Heart left ventricle (tissue), 16 donors: Measurements from ENCODE around the gene COA5. TPM values are rescaled to one million over a fixed set of nuclear protein-coding genes. Genes with fewer than 3 reads are reported as not detected.
A peak's percentile ranks its signal among the peaks of the same experiment; 100 is the strongest.
"Not testable (repeated sequence)": the region's sequence is repeated elsewhere in the genome, so short reads cannot be mapped to it uniquely, and the experiment has no call there.

ENCODE experiments used
- ATAC-seq, 4 donors: fragments of 200-7000 bp; cut with Tn5 transposase; one replicate each; pipeline ENCODE4 v1.9.1; 2020 to 2022; ENCODE audit warnings: moderate library complexity in 4 of 4, mild to moderate bottlenecking in 3 of 4, moderate number of reproducible peaks in 1 of 4
- DNase-seq, 5 donors: peaks; one replicate each; pipeline ENCODE4 v3.0.0-alpha.2; 2020
- H3K27ac ChIP-seq, 12 donors: fragments of 200-600 bp; sonication (generic) in 4 of 12; one replicate each; pipeline versions ENCODE4 v1.5.0 to v1.8.0; 2016 to 2022; ENCODE audit warnings: mild to moderate bottlenecking in 2 of 12
- H3K27me3 ChIP-seq, 9 donors: fragments of 200-600 bp; sonication (generic) in 2 of 9; one replicate each; pipeline versions ENCODE4 v1.5.1 to v1.8.0; 2016 to 2022; ENCODE audit warnings: mild to moderate bottlenecking in 3 of 9
- H3K36me3 ChIP-seq, 9 donors: fragments of 200-600 bp; sonication (generic) in 2 of 9; one replicate each; pipeline versions ENCODE4 v1.5.0 to v1.8.0; 2018 to 2022; ENCODE audit warnings: mild to moderate bottlenecking in 2 of 9
- H3K4me1 ChIP-seq, 12 donors: fragments of 200-600 bp; sonication (generic) in 4 of 12; one replicate each; pipeline versions ENCODE4 v1.5.0 to v1.8.0; 2016 to 2022; ENCODE audit warnings: mild to moderate bottlenecking in 3 of 12
- H3K4me3 ChIP-seq, 12 donors: fragments of 200-600 bp; sonication (generic) in 4 of 12; one replicate each; pipeline versions ENCODE4 v1.5.0 to v1.8.0; 2017 to 2022; ENCODE audit warnings: mild to moderate bottlenecking in 9 of 12, moderate library complexity in 4 of 12
- H3K9me3 ChIP-seq, 12 donors: fragments of 200-600 bp; sonication (generic) in 4 of 12; one replicate each; pipeline versions ENCODE4 v1.5.0 to v1.8.0; 2016 to 2022; ENCODE audit warnings: mild to moderate bottlenecking in 1 of 12
- POLR2A ChIP-seq, 2 donors: fragments of 450-650 bp; IDR thresholded peaks; one replicate each; pipeline ENCODE4 v1.6.1; 2017; ENCODE audit warnings: antibody characterized with exemption in 2 of 2, mild to moderate bottlenecking in 2 of 2, moderate library complexity in 2 of 2
- WGBS, 4 donors: extraction: QIAGEN DNeasy Blood & Tissue Kit in 2 of 4; methylation state at CpG; one replicate each; pipeline versions ENCODE4 v1.1.5 to v1.1.7; 2013 to 2018; 5-methylcytosine and 5-hydroxymethylcytosine counted together
- intact Hi-C, 10 donors: fragments of 100-400 bp; cut with DNase I; formaldehyde crosslinking; loops; one replicate each; pipeline versions ENCODE4 v1.11.1 to v1.14.2; 2022
- polyA plus RNA-seq, 2 donors: library from polyadenylated mRNA; stranded (reverse); fragments of 200-250 nt; gene quantifications; one replicate each; pipeline ENCODE4 v1.2.3, GENCODE V29; 2013
- total RNA-seq, 9 donors: library from RNA; depleted of rRNA in 2 of 9; stranded (reverse); fragments of >200 nt in 2 of 9; fragmentation: NEBNext Ultra II Directional in 3 of 9; extraction: Animal tissue kit (Norgen Biotek cat#: 25700) in 3 of 9; gene quantifications; one replicate each; pipeline versions ENCODE4 v1.1.0 to v1.2.4, GENCODE V29; 2016 to 2023
- TF ChIP-seq, protein P1 (sequence below), 12 donors: fragments of 200-600 bp; sonication (generic) in 4 of 12; IDR thresholded peaks; one replicate each; pipeline versions ENCODE4 v1.5.0 to v1.8.0; 2018 to 2022; ENCODE audit warnings: antibody characterized with exemption in 12 of 12, mild to moderate bottlenecking in 5 of 12
- donor health status: ischemic (EF 13 %, LVEDD 7.1; RV severe dilation, severe dysfunction).
- donor health status: healthy with polysubstance abuse.
- donor health status: DM: no; HTN: yes; CAD: no.
- donor health status: DM: no; HTN: no; CAD: no.
- donor health status: ischemic (EF 25% LVEDD 6.9; RV normal size, moderate dysfunction).
- donor health status: ischemic (EF 25% LVEDD 5.7; RV mildly dilated, moderate dysfunction).
- donor health status: healthy.
- donor health status: DM: yes; HTN: yes; CAD: no.
- donor health status: ischemic (EF 35%, LVEDD 5.7; RV mildly dilated, moderate dysfunction).
- donor health status: nonischemic (EF 11% LVEDD 7.7; RV severe dilation, severe dysfunction).
- donor health status: DM: yes; HTN: yes; CAD: no.
- donor health status: PGD.
- donor health status: ischemic (EF 29% LVEDD 5.4; RV normal size, mild dysfunction).
- donor health status: nonischemic (EF 23%, LVEDD 6.1; RV moderate dilation, normal function).

COA5 gene
- total and polyA plus RNA-seq, 11 donors: 19.6 to 39.5 (median 27.7) TPM

GRCh38 chr2:98598781-98599428 is 9.4 kb downstream of the COA5 start:
- no peak overlapping the region for H3K27ac ChIP-seq
- WGBS, 4 donors: 89 to 97% (median 91%) methylated on average over 1 of the region's 1 CpG
- no peak overlapping the region for H3K4me3 ChIP-seq
- DNase-seq (no peak), ATAC-seq (no peak)
- no peaks in the 10 kb centered on the region for H3K27me3 ChIP-seq
- H3K36me3 ChIP-seq: peaks cover 0 to 84% (median 69%) of the 10 kb centered on the region in 9 donors
- H3K4me1 ChIP-seq: peaks cover 0 to 6% (median 0%) of the 10 kb centered on the region in 12 donors
- TF ChIP-seq, protein P1, sequence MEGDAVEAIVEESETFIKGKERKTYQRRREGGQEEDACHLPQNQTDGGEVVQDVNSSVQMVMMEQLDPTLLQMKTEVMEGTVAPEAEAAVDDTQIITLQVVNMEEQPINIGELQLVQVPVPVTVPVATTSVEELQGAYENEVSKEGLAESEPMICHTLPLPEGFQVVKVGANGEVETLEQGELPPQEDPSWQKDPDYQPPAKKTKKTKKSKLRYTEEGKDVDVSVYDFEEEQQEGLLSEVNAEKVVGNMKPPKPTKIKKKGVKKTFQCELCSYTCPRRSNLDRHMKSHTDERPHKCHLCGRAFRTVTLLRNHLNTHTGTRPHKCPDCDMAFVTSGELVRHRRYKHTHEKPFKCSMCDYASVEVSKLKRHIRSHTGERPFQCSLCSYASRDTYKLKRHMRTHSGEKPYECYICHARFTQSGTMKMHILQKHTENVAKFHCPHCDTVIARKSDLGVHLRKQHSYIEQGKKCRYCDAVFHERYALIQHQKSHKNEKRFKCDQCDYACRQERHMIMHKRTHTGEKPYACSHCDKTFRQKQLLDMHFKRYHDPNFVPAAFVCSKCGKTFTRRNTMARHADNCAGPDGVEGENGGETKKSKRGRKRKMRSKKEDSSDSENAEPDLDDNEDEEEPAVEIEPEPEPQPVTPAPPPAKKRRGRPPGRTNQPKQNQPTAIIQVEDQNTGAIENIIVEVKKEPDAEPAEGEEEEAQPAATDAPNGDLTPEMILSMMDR (IDR thresholded peaks at IDR 0.05): no peak
- TF ChIP-seq POLR2A (IDR thresholded peaks at IDR 0.05): no peak
- peaks cover 0 to 3% (median 0%) of the 10 kb centered on the region in 12 donors for H3K9me3 ChIP-seq
- intact Hi-C loops: loop anchor here in 2 of 10 donors (2.0 to 10.0 kb wide), 2 partner anchors 36 to 54 kb away; no protein-coding TSS in a partner anchor

DNA sequence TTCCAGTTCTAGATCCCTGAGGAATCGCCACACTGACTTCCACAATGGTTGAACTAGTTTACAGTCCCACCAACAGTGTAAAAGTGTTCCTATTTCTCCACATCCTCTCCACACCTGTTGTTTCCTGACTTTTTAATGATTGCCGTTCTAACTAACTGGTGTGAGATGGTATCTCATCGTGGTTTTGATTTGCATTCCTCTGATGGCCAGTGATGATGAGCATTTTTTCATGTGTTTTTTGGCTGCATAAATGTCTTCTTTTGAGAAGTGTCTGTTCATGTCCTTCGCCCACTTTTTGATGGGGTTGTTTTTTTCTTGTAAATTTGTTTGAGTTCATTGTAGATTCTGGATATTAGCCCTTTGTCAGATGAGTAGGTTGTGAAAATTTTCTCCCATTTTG is 13.6 kb downstream of the COA5 start:
- ATAC-seq, H3K4me3 ChIP-seq, H3K4me1 ChIP-seq, DNase-seq, H3K9me3 ChIP-seq, H3K27me3 ChIP-seq, H3K27ac ChIP-seq: not testable (repeated sequence)
- peaks cover 0 to 70% (median 49%) of the 10 kb centered on the region in 9 donors for H3K36me3 ChIP-seq
- intact Hi-C loops: loop anchor here in 1 of 10 donors (10.0 kb wide), 1 partner anchor 50 kb away; no protein-coding TSS in a partner anchor
- 71 to 94% (median 88%) methylated on average over 2 to 4 of the region's 4 CpGs for WGBS, 4 donors

DNA sequence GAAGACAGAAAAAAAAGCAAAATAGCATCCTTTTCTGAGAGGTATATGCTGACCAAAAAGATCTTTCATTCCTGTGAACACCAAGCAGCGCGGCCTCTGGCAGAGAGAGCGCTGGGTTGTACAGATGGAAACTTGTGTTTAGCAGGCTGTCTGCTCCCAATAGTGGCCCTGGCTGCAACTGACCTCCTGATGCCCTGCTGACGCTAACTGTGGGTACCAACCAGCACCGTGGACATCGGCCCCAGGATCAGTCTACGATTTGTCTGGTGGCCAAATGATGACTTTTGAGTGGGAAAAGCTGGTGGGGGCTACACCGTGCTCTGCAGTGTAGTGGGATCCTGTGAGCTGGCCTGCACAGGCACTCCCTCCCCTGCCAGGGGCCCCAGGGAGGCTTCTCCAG is 15.7 kb downstream of the COA5 start:
- ATAC-seq (peak in 1 of 4 donors; percentile 29), DNase-seq (peak in 1 of 5 donors; percentile 51)
- Histone ChIP-seq H3K9me3 (peaks cover 0 to 3% (median 0%) of the 10 kb centered on the region in 12 donors), H3K27ac (no peak overlapping the region), H3K36me3 (peaks cover 0 to 69% (median 50%) of the 10 kb centered on the region in 9 donors), H3K4me3 (no peak overlapping the region), H3K27me3 (no peaks in the 10 kb centered on the region), H3K4me1 (no peaks in the 10 kb centered on the region)
- TF ChIP-seq POLR2A (IDR thresholded peaks at IDR 0.05): no peak
- TF ChIP-seq, protein P1 (IDR thresholded peaks at IDR 0.05): no peak
- WGBS, 4 donors: 94 to 96% (median 95%) methylated on average over 4 to 8 of the region's 8 CpGs
- intact Hi-C loops: loop anchor here in 1 of 10 donors (10.0 kb wide), 1 partner anchor 48 kb away; no protein-coding TSS in a partner anchor

GRCh38 chr2:98589489-98589888 is 18.8 kb downstream of the COA5 start:
- H3K4me3 ChIP-seq: no peak overlapping the region
- ATAC-seq: no peak
- DNase-seq: no peak
- no peak overlapping the region for H3K27ac ChIP-seq
- 97 to 99% (median 98%) methylated on average over 4 of the region's 4 CpGs for WGBS, 4 donors
- peaks cover 0 to 86% (median 51%) of the 10 kb centered on the region in 9 donors for H3K36me3 ChIP-seq
- H3K9me3 ChIP-seq: peaks cover 0 to 3% (median 0%) of the 10 kb centered on the region in 12 donors
- TF ChIP-seq POLR2A (IDR thresholded peaks at IDR 0.05): no peak
- TF ChIP-seq, protein P1 (IDR thresholded peaks at IDR 0.05): no peak
- H3K27me3 ChIP-seq: no peaks in the 10 kb centered on the region
- H3K4me1 ChIP-seq: no peaks in the 10 kb centered on the region
- intact Hi-C loops: no loop called here
